ENCODE data around the gene TRPM3.
"Not testable (repeated sequence)": the region's sequence is repeated elsewhere in the genome, so short reads cannot be mapped to it uniquely, and the experiment has no call there.

The TRPM3 gene

GRCh38 chr9:70656281-70656680 is 465.1 kb downstream of the TRPM3 start:
- TF ChIP-seq CTCF (IDR thresholded peaks at IDR 0.05; ENCODE audit: low read depth, low read length), result no peak
- DNase-seq (ENCODE audit: extremely low read depth, low read depth), result no peak

DNA sequence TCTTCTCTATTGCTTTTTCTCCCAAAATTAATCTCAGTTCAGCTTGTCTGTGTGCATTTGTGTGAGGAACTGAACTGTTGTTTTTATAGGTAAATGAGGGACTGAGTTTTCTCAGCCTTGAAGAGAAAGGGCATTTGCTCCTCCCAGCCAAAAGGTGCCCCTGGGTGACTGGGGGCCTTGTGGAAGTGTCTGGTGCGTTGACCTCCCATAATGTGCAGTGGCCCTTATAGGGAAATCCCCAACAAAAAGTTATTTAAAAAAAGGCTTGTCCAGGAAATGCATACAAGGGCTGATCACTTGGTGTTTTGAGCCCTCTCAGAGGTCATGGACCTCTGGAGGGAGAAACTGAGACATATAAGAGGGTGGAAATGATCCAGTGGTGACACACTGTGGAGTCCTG is 467.3 kb downstream of the TRPM3 start:
- no peak for DNase-seq (ENCODE audit: extremely low read depth, low read depth)
- TF ChIP-seq CTCF (IDR thresholded peaks at IDR 0.05; ENCODE audit: low read depth, low read length), result no peak

GRCh38 chr9:70644627-70645026 is 476.8 kb downstream of the TRPM3 start:
- DNase-seq (ENCODE audit: extremely low read depth, low read depth), result not testable (repeated sequence)

- no peak for DNase-seq (ENCODE audit: extremely low read depth, low read depth)
- no peak for TF ChIP-seq CTCF (IDR thresholded peaks at IDR 0.05; ENCODE audit: low read depth, low read length)
Observed at GRCh38 chr9:70642341-70642740, 479.1 kb downstream of the TRPM3 start.

DNA sequence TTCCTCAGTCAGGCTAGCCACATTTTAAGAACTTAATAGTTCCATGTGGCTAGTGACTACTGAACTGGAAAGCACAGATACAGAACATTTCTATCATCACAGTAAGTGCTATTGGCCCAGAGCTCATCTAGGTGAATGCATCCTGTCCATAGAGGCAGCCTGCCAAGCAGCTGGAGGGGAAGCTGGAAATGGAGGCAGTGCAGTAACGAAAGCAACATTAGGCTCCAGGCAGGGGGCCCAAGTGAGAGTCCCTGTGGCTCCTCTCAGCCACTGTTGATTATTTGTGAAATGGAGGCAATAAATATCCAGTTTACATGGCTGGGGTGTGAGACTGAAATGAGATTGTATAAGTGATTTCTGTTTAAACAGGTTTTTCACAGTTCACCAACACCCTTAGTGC is 479.8 kb downstream of the TRPM3 start:
- DNase-seq (ENCODE audit: extremely low read depth, low read depth), result no peak

GRCh38 chr9:70641031-70641430 is 480.4 kb downstream of the TRPM3 start:
- no peak for TF ChIP-seq CTCF (IDR thresholded peaks at IDR 0.05; ENCODE audit: low read depth, low read length)
- no peak for DNase-seq (ENCODE audit: extremely low read depth, low read depth)

More for the DNA sequence above, 479.8 kb downstream of the TRPM3 start:
- TF ChIP-seq CTCF (IDR thresholded peaks at IDR 0.05; ENCODE audit: low read depth, low read length), result no peak

DNA sequence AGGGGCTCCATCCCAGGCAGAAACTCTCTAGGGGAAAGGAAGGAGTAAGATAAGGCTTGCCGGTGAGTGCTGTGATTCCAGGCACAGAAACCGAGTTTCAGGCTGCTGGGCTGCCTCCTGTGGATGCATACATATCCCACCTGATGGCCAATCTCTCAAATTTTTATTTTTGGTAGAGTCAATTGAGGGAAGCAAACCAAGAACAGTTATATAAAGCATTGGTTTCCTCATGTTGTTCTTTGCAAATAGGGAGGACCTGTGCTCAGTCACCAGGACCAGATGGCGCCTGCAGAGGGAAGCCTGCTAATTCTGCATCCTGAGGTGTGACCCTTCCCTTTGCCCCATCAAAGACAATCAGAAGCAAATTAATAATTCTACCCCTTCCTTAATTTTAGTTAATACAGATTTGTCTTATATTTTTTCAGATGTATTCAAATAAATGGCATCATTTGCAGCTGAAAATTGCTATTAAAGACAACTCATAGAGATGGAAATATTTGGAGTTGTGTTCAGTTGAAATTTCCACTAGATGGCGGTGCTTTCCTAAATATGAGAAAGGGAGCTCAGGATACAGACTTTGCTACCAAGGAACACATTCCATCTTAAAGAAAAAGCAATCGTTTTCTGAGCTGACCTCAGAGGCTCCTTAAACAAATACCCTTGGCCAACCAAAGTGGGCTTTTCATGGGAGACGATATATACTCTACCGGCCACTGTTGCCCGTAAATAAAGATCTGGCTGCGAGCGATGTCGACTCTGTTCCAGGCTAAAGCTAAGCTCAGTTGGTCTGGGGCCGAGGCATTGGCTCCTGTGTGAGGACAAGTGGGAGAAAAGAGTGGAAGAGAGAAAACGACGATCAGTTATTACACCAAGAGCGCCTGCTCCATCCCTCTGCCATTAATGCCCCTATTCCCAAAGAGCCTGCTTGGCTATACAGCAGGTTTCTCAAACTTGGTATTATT is 481.3 kb downstream of the TRPM3 start:
- TF ChIP-seq CTCF (IDR thresholded peaks at IDR 0.05; ENCODE audit: low read depth, low read length), result peak; percentile 60
- peak; percentile 14 for DNase-seq (ENCODE audit: extremely low read depth, low read depth)
